GM19193 (cell line): ENCODE data around the gene COG2.

Experiments
- POLR2A ChIP-seq: IDR thresholded peaks from 4 replicates; pipeline ENCODE4 v1.6.1; 2011; ENCODE audit not compliant: insufficient read depth, insufficient read length; ENCODE audit errors: extremely low read depth

The COG2 gene

GRCh38 chr1:230693221-230693620 is 50.9 kb downstream of the COG2 start:
- no peak for TF ChIP-seq POLR2A

DNA sequence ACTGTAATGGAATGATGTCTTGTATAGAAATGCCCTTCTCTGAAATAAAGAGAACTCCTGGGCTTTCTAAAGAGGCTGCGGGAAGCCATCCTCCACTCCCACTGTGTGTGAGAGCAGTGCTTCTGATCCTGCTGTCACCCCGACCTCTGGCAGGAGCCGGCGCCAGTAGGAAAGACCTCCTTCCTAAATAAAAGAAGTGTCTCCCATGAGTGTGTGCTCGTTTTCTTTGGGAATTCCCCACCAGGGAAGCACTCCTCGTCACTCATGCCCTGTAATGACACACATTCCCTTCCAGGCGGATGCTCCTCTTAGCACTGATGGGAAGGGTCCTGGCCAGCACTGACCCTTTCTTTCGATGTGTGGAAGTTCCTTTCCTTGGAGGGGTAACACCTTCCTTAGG is 51.5 kb downstream of the COG2 start:
- TF ChIP-seq POLR2A, result no peak

DNA sequence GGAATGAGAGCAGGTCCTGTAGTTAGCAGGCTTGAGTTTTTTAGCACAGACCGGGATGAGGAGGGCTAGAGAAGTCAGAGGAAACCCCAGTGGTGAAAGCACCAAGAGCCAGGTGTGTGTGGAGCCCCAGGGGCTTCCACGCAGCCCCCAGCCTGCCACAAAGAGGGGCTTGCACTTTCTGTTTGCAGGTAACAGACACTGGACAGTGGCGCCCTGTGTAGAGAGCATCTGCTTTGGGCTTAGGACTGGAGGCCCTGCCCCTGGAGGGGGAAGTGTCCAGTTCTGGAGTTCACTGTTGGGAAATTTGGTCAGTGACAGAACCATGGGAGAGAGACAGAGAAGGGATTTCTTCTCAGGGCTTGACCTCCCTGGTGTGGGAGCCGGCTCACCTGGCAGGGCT is 52.2 kb downstream of the COG2 start:
- no peak for TF ChIP-seq POLR2A

GRCh38 chr1:230694991-230695390 is 52.7 kb downstream of the COG2 start:
- TF ChIP-seq POLR2A, result no peak

GRCh38 chr1:230696218-230696617 is 53.9 kb downstream of the COG2 start:
- no peak for TF ChIP-seq POLR2A

DNA sequence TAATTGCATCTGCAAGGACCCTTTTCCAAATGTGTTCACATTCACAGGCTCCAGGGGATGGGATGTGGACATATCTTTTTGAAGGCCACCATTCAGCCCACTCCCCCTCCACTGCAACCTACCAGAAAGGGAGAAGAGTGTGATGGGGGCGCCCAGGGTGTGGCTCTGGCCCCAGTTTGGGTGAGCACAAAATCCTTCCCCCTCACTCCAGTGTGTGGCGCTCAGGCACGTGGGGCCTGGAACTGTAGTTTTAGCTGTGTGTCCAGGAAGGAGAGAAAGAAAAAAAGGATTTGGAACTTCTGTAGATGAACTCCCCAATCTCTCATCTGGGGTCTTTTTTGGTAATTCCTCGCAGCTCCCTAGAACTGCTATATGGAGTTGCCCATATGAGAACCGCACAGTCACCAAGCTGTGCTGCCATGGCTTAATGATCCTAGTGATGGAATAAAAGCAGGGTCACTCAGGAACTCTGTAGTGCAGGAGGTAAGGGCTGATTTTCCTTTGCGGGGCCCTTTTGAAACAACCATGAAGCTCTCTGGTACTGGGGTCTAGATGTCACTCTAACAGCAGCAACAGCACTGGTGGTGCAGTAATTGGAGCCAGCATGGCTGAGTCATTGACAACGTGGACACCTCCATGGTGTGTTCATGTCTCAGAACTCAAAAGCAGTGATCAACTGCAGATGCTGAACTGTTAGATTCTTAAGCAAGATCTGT is 54.6 kb downstream of the COG2 start:
- no peak for TF ChIP-seq POLR2A

GRCh38 chr1:230698130-230698529 is 55.8 kb downstream of the COG2 start:
- no peak for TF ChIP-seq POLR2A

- TF ChIP-seq POLR2A, result no peak
Measured at GRCh38 chr1:230699716-230700115, 57.4 kb downstream of the COG2 start.

- no peak for TF ChIP-seq POLR2A
Measured at GRCh38 chr1:230700132-230700531, 57.9 kb downstream of the COG2 start.

GRCh38 chr1:230701434-230701833 is 59.2 kb downstream of the COG2 start:
- TF ChIP-seq POLR2A, result no peak

DNA sequence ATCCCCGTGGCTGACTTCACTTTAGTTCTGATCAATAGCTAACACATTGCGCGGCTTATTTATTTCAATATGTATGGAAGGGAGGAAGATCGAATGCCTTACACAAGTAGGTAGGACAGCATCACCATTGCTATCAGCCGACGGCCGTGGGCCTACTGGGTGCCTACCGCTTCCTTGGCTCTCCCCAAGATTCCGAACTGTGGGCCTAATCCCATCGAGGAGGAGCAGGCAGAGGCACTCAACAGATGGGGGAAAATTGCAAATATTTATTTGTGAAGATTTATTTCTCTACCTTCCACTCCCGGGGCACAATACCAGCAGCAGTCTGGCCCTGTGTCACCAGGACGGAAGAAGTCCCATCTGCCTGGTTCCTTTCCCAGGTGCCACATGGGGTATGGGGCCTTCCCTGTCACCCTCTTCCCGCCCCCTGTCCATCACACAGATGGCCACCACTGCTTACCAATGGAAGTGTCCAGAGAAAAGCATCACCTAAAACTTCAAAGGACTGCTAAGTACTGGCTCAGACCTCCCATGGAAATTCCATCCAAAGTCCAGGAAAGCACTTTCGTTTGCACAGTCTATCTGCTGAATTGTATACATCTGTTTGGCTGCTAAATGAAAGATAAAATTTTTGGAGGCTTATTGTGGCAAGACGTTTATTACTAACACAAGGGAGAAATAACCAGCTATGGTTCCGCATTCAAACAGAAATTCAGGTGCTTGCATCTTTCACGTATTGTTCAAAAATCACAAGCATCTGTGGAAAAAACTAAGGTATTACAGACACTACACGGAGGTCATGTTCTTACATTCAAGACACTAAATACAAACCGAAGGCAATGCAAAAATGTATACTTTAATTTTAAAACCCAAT is 59.9 kb downstream of the COG2 start:
- no peak for TF ChIP-seq POLR2A

DNA sequence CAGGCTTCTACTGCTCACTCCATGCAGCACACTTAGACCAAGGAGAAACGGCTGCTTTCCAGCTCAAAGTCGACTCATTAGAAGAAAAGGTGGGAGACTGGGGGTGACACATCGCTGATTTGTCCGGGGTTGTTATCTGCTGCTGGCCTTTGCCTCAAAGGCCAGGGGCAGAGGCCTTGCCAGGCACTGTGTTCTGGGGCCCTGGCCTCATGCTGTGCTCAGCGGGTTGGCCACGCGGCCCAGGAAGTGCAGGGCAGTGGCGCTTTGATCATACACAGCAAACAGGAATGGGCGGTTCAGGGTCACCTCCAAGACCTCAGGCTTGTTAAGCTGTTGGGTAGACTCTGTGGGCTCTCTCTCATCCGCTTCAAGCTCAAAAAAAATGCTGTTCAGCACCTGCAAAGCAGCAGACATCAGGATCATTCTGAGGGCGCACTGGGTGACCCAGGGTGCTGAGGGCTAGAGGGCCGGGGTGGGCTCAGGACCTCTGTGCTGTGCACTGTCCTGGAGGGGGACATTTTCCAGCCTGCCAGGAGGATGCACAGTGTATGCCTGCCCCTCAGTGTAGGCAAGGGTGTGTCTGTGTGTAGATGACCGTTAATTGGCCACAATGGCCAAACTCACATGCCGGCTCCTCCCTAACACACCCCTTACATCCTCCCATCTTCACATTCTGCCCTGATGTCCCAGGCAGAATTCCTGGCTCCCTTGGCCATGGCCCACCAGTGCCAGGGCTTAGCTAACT is 60.8 kb downstream of the COG2 start:
- no peak for TF ChIP-seq POLR2A

DNA sequence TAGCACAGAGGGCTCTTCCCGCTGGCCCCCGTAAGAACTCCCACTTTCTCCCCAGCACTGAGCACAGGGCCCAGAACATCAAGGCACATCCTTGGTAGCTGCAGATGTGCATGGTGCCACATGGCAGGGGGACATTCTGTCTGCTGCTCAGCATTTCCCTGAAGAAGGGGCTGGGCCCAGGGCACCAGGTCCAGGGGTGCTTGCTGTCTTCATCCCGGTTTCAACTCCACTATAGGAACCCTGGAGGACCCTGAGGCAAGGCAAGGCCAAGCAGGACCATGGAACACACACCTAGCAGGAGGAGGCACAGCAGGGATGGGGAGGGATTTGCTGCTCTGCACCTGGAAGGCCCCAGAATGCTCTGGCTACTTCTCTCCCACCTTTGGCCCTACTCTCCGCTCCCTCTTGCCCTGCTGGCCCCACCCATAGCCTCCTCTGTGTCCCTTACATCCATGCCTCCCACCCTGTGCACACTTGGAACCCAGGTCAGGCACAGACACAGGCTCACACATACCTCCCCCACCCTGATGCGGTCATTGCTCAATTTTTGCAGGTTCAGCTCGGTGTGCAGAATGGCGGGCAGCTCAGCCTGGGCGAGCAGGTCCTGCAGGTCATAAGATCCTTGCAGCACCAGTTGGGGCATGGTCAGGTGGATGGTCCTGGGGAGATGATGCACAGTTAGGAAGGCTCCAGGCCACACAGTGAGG is 61.6 kb downstream of the COG2 start:
- TF ChIP-seq POLR2A, result no peak

DNA sequence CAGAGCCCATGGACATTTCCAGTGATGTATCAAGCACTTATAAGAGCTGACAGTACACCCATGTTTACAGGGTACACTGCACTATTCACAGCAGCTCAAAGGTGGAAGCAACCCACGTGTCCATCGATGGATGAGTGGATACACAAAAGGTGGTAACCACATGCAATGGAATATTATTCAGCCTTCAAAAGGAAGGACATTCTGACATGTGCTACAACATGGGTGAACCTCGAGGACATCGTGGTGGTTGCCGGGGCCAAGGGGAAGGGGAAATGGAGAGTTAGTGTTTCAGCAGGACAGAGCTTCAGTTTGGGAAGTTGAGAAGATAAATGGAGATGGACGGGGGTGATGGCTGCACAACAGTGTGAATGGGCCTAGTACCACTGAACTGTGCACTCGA is 62.5 kb downstream of the COG2 start:
- no peak for TF ChIP-seq POLR2A

GRCh38 chr1:230705289-230706019 is 63.2 kb downstream of the COG2 start:
- no peak for TF ChIP-seq POLR2A
